Coronary artery (tissue), 2 donors: Measurements from ENCODE around the gene CLHC1.

ENCODE experiments used
- DNase-seq: peaks from one replicate; pipeline ENCODE4 v3.0.0-alpha.2; 2017; ENCODE audit warnings: low spot score
- H3K27ac ChIP-seq, 2 donors: fragments of 200-600 bp; sonication (generic); one replicate each; pipeline ENCODE4 v1.5.1; 2016 to 2019
- H3K4me3 ChIP-seq: fragments of 200-600 bp; sonication (generic); 2 replicates; pipeline ENCODE4 v1.5.1; 2016; ENCODE audit warnings: mild to moderate bottlenecking, moderate library complexity
- CTCF ChIP-seq: fragments of 200-600 bp; sonication (generic); IDR thresholded peaks from one replicate; pipeline ENCODE4 v1.5.1; 2019; ENCODE audit warnings: antibody characterized with exemption

CLHC1 gene

GRCh38 chr2:55236992-55237543, 5.0 kb upstream of the CLHC1 start:
- no peak for TF ChIP-seq CTCF
- Histone ChIP-seq H3K4me3 (no peak overlapping the region), H3K27ac (no peak overlapping the region)
- no peak for DNase-seq

- TF ChIP-seq CTCF: no peak
- H3K4me3 ChIP-seq: no peak overlapping the region
- H3K27ac ChIP-seq: no peak overlapping the region
- no peak for DNase-seq
These were observed 3.8 kb upstream of the CLHC1 start for GRCh38 chr2:55235724-55236538.

- TF ChIP-seq CTCF: no peak
- Histone ChIP-seq H3K4me3 (peak overlapping the region; percentile 96), H3K27ac (peak overlapping the region; percentile 76 to 96)
- DNase-seq: no peak
These were observed 1.5 kb upstream of the CLHC1 start for GRCh38 chr2:55233658-55233940.

- peak; percentile 76 for DNase-seq
These were observed 967 bp upstream of the CLHC1 start for GRCh38 chr2:55232863-55233657.

GRCh38 chr2:55231546-55232083, 478 bp downstream of the CLHC1 start:
- no peak for TF ChIP-seq CTCF
- peak overlapping the region; percentile 96 for H3K4me3 ChIP-seq
- no peak for DNase-seq
- H3K27ac ChIP-seq: peak overlapping the region; percentile 76 to 96

More at GRCh38 chr2:55232863-55233657, 967 bp upstream of the CLHC1 start:
- peak overlapping the region; percentile 96 for H3K4me3 ChIP-seq
- H3K27ac ChIP-seq: peak overlapping the region; percentile 76 to 96
- TF ChIP-seq CTCF: no peak

- Histone ChIP-seq H3K27ac (no peak overlapping the region), H3K4me3 (no peak overlapping the region)
- TF ChIP-seq CTCF: no peak
- DNase-seq: no peak
These were observed 1.5 kb downstream of the CLHC1 start for GRCh38 chr2:55230551-55230950.
